Body of pancreas (tissue), 4 donors: Measurements from ENCODE around the gene CEMIP2.

Experiments used
- CTCF ChIP-seq, 7 experiments: fragments of 450-650 bp in 4 of 7; fragments of 200-600 bp in 3 of 7; sonication (generic) in 3 of 7; IDR thresholded peaks; one replicate each; pipeline ENCODE4 v1.5.1; 2016 to 2019; ENCODE audit warnings: antibody characterized with exemption in 7 of 7
- POLR2A ChIP-seq, 3 donors: fragments of 450-650 bp; IDR thresholded peaks; one replicate each; pipeline ENCODE4 v1.6.1; 2016; ENCODE audit warnings: antibody characterized with exemption in 3 of 3, mild to moderate bottlenecking in 2 of 3

- TF ChIP-seq POLR2A (IDR thresholded peaks at IDR 0.05) (no peak), CTCF (IDR thresholded peaks at IDR 0.05) (no peak)
Observed at GRCh38 chr9:71647094-71647591, 121.2 kb downstream of the CEMIP2 start.
